CD14-positive monocyte (primary cell): Measurements from ENCODE around the gene PEDS1. TPM values are rescaled to one million over a fixed set of nuclear protein-coding genes. Genes with fewer than 3 reads are reported as not detected.
"Not testable (repeated sequence)": the region's sequence is repeated elsewhere in the genome, so short reads cannot be mapped to it uniquely, and the experiment has no call there.

Source experiments
- DNase-seq, 3 donors: peaks; one replicate each; pipeline ENCODE4 v3.0.0-alpha.2; 2011 to 2022
- H2AFZ ChIP-seq: 2 replicates; pipeline ENCODE4 v1.6.0; 2012; ENCODE audit warnings: mild to moderate bottlenecking, low read depth, low read length, inconsistent platforms; ENCODE audit not compliant: insufficient read depth, poor library complexity, severe bottlenecking
- H3K27ac ChIP-seq, 2 donors: 1 replicate in 1 of 2; 2 replicates in 1 of 2; pipeline ENCODE4 v1.5.1; 2012 to 2013; ENCODE audit warnings: low read length in 2 of 2, control low read depth in 1 of 2, inconsistent platforms in 1 of 2, low read depth in 1 of 2, mild to moderate bottlenecking in 1 of 2
- H3K27me3 ChIP-seq, 2 donors: one replicate each; pipeline versions ENCODE4 v1.6.0 to v1.6.1; 2011 to 2013; ENCODE audit warnings: low read length in 2 of 2; ENCODE audit not compliant: control insufficient read depth in 2 of 2, insufficient read depth in 2 of 2
- H3K36me3 ChIP-seq, 2 donors: replicated peaks in 1 of 2; 1 replicate in 1 of 2; 2 replicates in 1 of 2; pipeline versions ENCODE4 v1.5.1 to v1.6.1; 2012 to 2013; ENCODE audit warnings: low read length in 2 of 2, control low read depth in 1 of 2, inconsistent platforms in 1 of 2, mild to moderate bottlenecking in 1 of 2; ENCODE audit not compliant: insufficient read depth in 2 of 2, control insufficient read depth in 1 of 2
- H3K4me1 ChIP-seq, 2 donors: 1 replicate in 1 of 2; 2 replicates in 1 of 2; pipeline versions ENCODE4 v1.5.1 to v1.6.1; 2012 to 2013; ENCODE audit warnings: low read length in 2 of 2, control low read depth in 1 of 2, inconsistent platforms in 1 of 2, mild to moderate bottlenecking in 1 of 2, moderate library complexity in 1 of 2; ENCODE audit not compliant: insufficient read depth in 2 of 2, control insufficient read depth in 1 of 2
- H3K4me2 ChIP-seq: replicated peaks from 2 replicates; pipeline ENCODE3; 2012; ENCODE audit warnings: low read length, moderate library complexity, mild to moderate bottlenecking; ENCODE audit not compliant: poor library complexity, severe bottlenecking; ENCODE audit errors: extremely low read depth
- H3K4me3 ChIP-seq, 3 experiments: fragments of 200-600 bp in 1 of 3; sonication (generic) in 1 of 3; replicated peaks in 1 of 3; 1 replicate in 2 of 3; 2 replicates in 1 of 3; pipeline ENCODE4 v1.5.1; 2011 to 2013; ENCODE audit warnings: low read length in 3 of 3, mild to moderate bottlenecking in 3 of 3, control low read depth in 2 of 3, low read depth in 2 of 3, inconsistent platforms in 1 of 3, moderate library complexity in 1 of 3
- H3K79me2 ChIP-seq: 2 replicates; pipeline ENCODE4 v1.6.0; 2012; ENCODE audit warnings: mild to moderate bottlenecking, control low read depth, inconsistent platforms, low read length, moderate library complexity; ENCODE audit not compliant: insufficient read depth
- H3K9ac ChIP-seq: 2 replicates; pipeline ENCODE4 v1.6.0; 2017; ENCODE audit warnings: low read length, mild to moderate bottlenecking; ENCODE audit not compliant: insufficient read depth, poor library complexity, severe bottlenecking
- H3K9me3 ChIP-seq, 2 donors: replicated peaks in 1 of 2; 1 replicate in 1 of 2; 2 replicates in 1 of 2; pipeline versions ENCODE4 v1.5.1 to v1.6.1; 2012 to 2013; ENCODE audit warnings: low read length in 2 of 2, control low read depth in 1 of 2; ENCODE audit not compliant: control insufficient read depth in 1 of 2, insufficient read depth in 1 of 2
- H4K20me1 ChIP-seq: 2 replicates; pipeline ENCODE4 v1.6.0; 2012; ENCODE audit warnings: mild to moderate bottlenecking, low read length, control low read depth, moderate library complexity; ENCODE audit not compliant: insufficient read depth
- H3K27ac Mint-ChIP-seq, 7 donors: one replicate each; pipeline ENCODE4 v1.8.0; 2020; ENCODE audit warnings: mild to moderate bottlenecking in 7 of 7, mixed read lengths in 7 of 7, moderate library complexity in 6 of 7, inconsistent platforms in 2 of 7
- H3K27me3 Mint-ChIP-seq, 3 donors: one replicate each; pipeline ENCODE4 v1.8.0; 2021 to 2022; ENCODE audit warnings: low read depth in 3 of 3, mild to moderate bottlenecking in 3 of 3, mixed read lengths in 3 of 3, moderate library complexity in 3 of 3, inconsistent platforms in 1 of 3
- H3K36me3 Mint-ChIP-seq, 2 donors: one replicate each; pipeline ENCODE4 v1.8.0; 2020; ENCODE audit warnings: mixed read lengths in 2 of 2, inconsistent platforms in 1 of 2, mild to moderate bottlenecking in 1 of 2
- H3K4me1 Mint-ChIP-seq: one replicate; pipeline ENCODE4 v1.8.0; 2020; ENCODE audit warnings: mild to moderate bottlenecking, mixed read lengths
- H3K4me3 Mint-ChIP-seq, 2 donors: one replicate each; pipeline ENCODE4 v1.8.0; 2020; ENCODE audit warnings: mild to moderate bottlenecking in 2 of 2, mixed read lengths in 2 of 2, moderate library complexity in 1 of 2
- H3K9me3 Mint-ChIP-seq, 7 donors: one replicate each; pipeline ENCODE4 v1.8.0; 2020 to 2022; ENCODE audit warnings: mixed read lengths in 7 of 7, mild to moderate bottlenecking in 6 of 7, moderate library complexity in 6 of 7, inconsistent platforms in 2 of 7
- CTCF ChIP-seq: fragments of 200-600 bp; IDR thresholded peaks from one replicate; pipeline ENCODE4 v1.8.0; 2022; ENCODE audit warnings: antibody characterized with exemption, mild to moderate bottlenecking
- WGBS: methylation state at CpG from one replicate; pipeline ENCODE4 v1.1.5; 2013; ENCODE audit warnings: missing lambda C conversion rate; ENCODE audit not compliant: insufficient coverage; 5-methylcytosine and 5-hydroxymethylcytosine counted together
- intact Hi-C, 2 donors: fragments of 100-400 bp; cut with micrococcal nuclease; formaldehyde crosslinking; loops; one replicate each; pipeline versions ENCODE4 v1.15.0 to v1.15.1; 2023
- polyA plus RNA-seq, 3 donors: library from polyadenylated mRNA; depleted of rRNA in 1 of 3; unstranded in 2 of 3; stranded (reverse) in 1 of 3; fragments of 300-500 nt in 2 of 3; fragments of >200 nt in 1 of 3; fragmentation: Illumina TruSeq in 2 of 3; gene quantifications; 1 replicate in 2 of 3; 2 replicates in 1 of 3; pipeline ENCODE4 v1.2.3, GENCODE V29; 2012 to 2021

Gene PEDS1
- polyA plus RNA-seq, 3 donors, result 19.6 to 48.1 (median 25.2) TPM

- H3K27ac ChIP-seq, result peak overlapping the region; percentile 11 to 49
- H4K20me1 ChIP-seq, result peaks cover 81% of the 10 kb centered on the region
- no peaks in the 10 kb centered on the region for H3K9me3 ChIP-seq
- H3K79me2 ChIP-seq, result peaks cover 68% of the 10 kb centered on the region
- no peaks in the 10 kb centered on the region for H3K27me3 ChIP-seq
- Mint-ChIP-seq H3K27me3 (peaks cover 0 to 2% (median 1%) of the 10 kb centered on the region in 3 donors), H3K9me3 (no peaks in the 10 kb centered on the region), H3K4me1 (peaks cover 26% of the 10 kb centered on the region), H3K4me3 (no peak overlapping the region), H3K36me3 (peaks cover 61 to 97% of the 10 kb centered on the region in 2 donors), H3K27ac (peak overlapping the region in 5 of 7 donors; percentile 26 to 90 (median 55))
- peaks cover 58 to 95% of the 10 kb centered on the region in 2 donors for H3K36me3 ChIP-seq
- no peak overlapping the region for H3K9ac ChIP-seq
- H3K4me1 ChIP-seq, result peaks cover under 1 to 8% of the 10 kb centered on the region in 2 donors
- intact Hi-C loops, result no loop called here
- no peak overlapping the region for H3K4me2 ChIP-seq
- 92% methylated on average over 26 of the region's 29 CpGs for WGBS
- no peak overlapping the region for H2AFZ ChIP-seq
- H3K4me3 ChIP-seq, result no peak overlapping the region
- no peak for TF ChIP-seq CTCF
- no peak for DNase-seq
These were observed 14.8 kb downstream of the PEDS1 start for GRCh38 chr20:50138479-50139393.

GRCh38 chr20:50138120-50138478 is 15.4 kb downstream of the PEDS1 start:
- H3K36me3 ChIP-seq, result peaks cover 60 to 97% of the 10 kb centered on the region in 2 donors
- Mint-ChIP-seq H3K27ac (peak overlapping the region in 5 of 7 donors; percentile 55 to 90 (median 69)), H3K36me3 (peaks cover 60 to 99% of the 10 kb centered on the region in 2 donors), H3K27me3 (peaks cover 0 to 2% (median 1%) of the 10 kb centered on the region in 3 donors), H3K4me1 (peaks cover 25% of the 10 kb centered on the region), H3K9me3 (no peaks in the 10 kb centered on the region), H3K4me3 (no peak overlapping the region)
- DNase-seq, result peak in 1 of 3 donors; percentile 49
- H3K27ac ChIP-seq, result peak overlapping the region in 1 of 2 donors; percentile 49
- peaks cover 0 to 8% of the 10 kb centered on the region in 2 donors for H3K4me1 ChIP-seq
- H3K27me3 ChIP-seq, result no peaks in the 10 kb centered on the region
- H3K9ac ChIP-seq, result no peak overlapping the region
- WGBS, result 94% methylated on average over 2 of the region's 5 CpGs
- H3K79me2 ChIP-seq, result peaks cover 68% of the 10 kb centered on the region
- intact Hi-C loops, result no loop called here
- H4K20me1 ChIP-seq, result peaks cover 88% of the 10 kb centered on the region
- no peaks in the 10 kb centered on the region for H3K9me3 ChIP-seq
- no peak overlapping the region for H3K4me2 ChIP-seq
- no peak for TF ChIP-seq CTCF
- H3K4me3 ChIP-seq, result no peak overlapping the region
- no peak overlapping the region for H2AFZ ChIP-seq

GRCh38 chr20:50137702-50138101 is 15.8 kb downstream of the PEDS1 start:
- Histone ChIP-seq H3K79me2 (peaks cover 68% of the 10 kb centered on the region), H3K27ac (peak overlapping the region in 1 of 2 donors; percentile 49), H4K20me1 (peaks cover 92% of the 10 kb centered on the region), H3K36me3 (peaks cover 59 to 97% of the 10 kb centered on the region in 2 donors)
- WGBS, result 96% methylated on average over 9 of the region's 13 CpGs
- DNase-seq, H3K27me3 Mint-ChIP-seq, H3K9me3 ChIP-seq, H2AFZ ChIP-seq, H3K4me1 ChIP-seq, H3K4me3 ChIP-seq, H3K27me3 ChIP-seq, H3K9me3 Mint-ChIP-seq, H3K9ac ChIP-seq, intact Hi-C loops, H3K4me2 ChIP-seq, H3K4me3 Mint-ChIP-seq: not testable (repeated sequence)
- peak overlapping the region in 5 of 7 donors; percentile 41 to 90 (median 75) for H3K27ac Mint-ChIP-seq
- H3K36me3 Mint-ChIP-seq, result peaks cover 59 to 99% of the 10 kb centered on the region in 2 donors
- H3K4me1 Mint-ChIP-seq, result peaks cover 22% of the 10 kb centered on the region
